ENCODE measurements around the gene EVC. TPM values are rescaled to one million over a fixed set of nuclear protein-coding genes. Genes with fewer than 3 reads are reported as not detected.

Gene EVC
- total RNA-seq, 1 donor: 69.1 TPM

- Histone ChIP-seq H3K27ac (ENCODE audit: low read depth, low read length) (no peak overlapping the region), H3K27me3 (ENCODE audit: insufficient read depth, low read length) (no peaks in the 10 kb centered on the region), H4K20me1 (ENCODE audit: insufficient read depth, low read length) (peaks cover 5% of the 10 kb centered on the region), H3K79me2 (ENCODE audit: insufficient read depth, low read length) (no peaks in the 10 kb centered on the region), H3K36me3 (ENCODE audit: insufficient read depth, low read length) (peaks cover 71% of the 10 kb centered on the region), H3K4me2 (ENCODE audit: insufficient read depth, low read length) (no peak overlapping the region), H3K9me3 (ENCODE audit: low read depth, low read length) (no peaks in the 10 kb centered on the region), H2AFZ (ENCODE audit: low read length) (no peak overlapping the region), H3K4me3 (ENCODE audit: insufficient read depth, low read length) (no peak overlapping the region), H3K4me1 (ENCODE audit: insufficient read depth, low read length) (no peaks in the 10 kb centered on the region)
- TF ChIP-seq, protein P1, sequence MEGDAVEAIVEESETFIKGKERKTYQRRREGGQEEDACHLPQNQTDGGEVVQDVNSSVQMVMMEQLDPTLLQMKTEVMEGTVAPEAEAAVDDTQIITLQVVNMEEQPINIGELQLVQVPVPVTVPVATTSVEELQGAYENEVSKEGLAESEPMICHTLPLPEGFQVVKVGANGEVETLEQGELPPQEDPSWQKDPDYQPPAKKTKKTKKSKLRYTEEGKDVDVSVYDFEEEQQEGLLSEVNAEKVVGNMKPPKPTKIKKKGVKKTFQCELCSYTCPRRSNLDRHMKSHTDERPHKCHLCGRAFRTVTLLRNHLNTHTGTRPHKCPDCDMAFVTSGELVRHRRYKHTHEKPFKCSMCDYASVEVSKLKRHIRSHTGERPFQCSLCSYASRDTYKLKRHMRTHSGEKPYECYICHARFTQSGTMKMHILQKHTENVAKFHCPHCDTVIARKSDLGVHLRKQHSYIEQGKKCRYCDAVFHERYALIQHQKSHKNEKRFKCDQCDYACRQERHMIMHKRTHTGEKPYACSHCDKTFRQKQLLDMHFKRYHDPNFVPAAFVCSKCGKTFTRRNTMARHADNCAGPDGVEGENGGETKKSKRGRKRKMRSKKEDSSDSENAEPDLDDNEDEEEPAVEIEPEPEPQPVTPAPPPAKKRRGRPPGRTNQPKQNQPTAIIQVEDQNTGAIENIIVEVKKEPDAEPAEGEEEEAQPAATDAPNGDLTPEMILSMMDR (IDR thresholded peaks at IDR 0.05; ENCODE audit: extremely low read depth, low read depth, low read length): no peak
- no peak for DNase-seq (ENCODE audit: insufficient read length, low spot score, missing footprints)
Observed at GRCh38 chr4:5685296-5685695, 25.7 kb upstream of the EVC start.

DNA sequence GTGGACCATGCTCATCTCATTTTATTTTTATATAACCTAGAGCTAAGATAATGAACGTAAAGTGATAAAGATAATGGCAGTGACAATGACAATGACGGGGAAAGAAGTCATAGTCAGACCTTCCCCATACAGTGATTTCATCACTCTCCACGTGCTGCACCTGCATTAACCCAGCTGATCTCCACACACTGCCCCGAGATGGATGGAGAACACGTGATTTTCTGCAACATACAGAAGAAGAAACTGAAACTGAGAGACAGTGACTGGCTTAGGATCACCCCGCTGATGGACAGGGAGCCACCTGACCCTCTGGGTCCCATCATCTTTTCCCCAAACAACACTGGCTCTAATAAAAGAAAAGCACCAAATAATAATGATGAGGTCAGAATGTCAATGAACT is 24.7 kb upstream of the EVC start:
- H2AFZ ChIP-seq (ENCODE audit: low read length): no peak overlapping the region
- H3K36me3 ChIP-seq (ENCODE audit: insufficient read depth, low read length): peaks cover 69% of the 10 kb centered on the region

DNA sequence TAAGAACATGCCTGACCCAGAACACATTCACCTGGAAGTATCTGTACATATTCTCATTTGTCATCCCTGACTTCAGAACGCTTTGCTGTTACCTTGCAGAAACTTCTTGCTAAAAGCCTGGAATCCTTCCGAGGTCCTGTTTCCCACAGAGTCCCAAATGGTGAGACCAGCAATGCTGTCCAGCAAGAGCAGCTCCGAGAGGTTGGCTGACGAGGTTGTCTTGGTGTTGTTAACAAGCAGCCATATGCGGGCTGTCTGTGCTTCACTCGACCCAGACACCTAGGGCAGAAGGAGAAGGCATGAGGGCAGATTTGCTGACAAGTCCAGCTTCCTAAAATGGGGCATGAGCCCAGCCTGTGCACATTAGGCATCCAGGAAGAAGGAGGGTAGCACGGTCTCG is 21.9 kb upstream of the EVC start:
- no peak overlapping the region for H3K27ac ChIP-seq (ENCODE audit: low read depth, low read length)
- no peaks in the 10 kb centered on the region for H3K27me3 ChIP-seq (ENCODE audit: insufficient read depth, low read length)
- H3K4me2 ChIP-seq (ENCODE audit: insufficient read depth, low read length): no peak overlapping the region
- H3K4me1 ChIP-seq (ENCODE audit: insufficient read depth, low read length): no peaks in the 10 kb centered on the region
- H3K4me3 ChIP-seq (ENCODE audit: insufficient read depth, low read length): no peak overlapping the region
- DNase-seq (ENCODE audit: insufficient read length, low spot score, missing footprints): no peak
- H3K9me3 ChIP-seq (ENCODE audit: low read depth, low read length): no peaks in the 10 kb centered on the region
- no peaks in the 10 kb centered on the region for H3K79me2 ChIP-seq (ENCODE audit: insufficient read depth, low read length)
- no peak overlapping the region for H2AFZ ChIP-seq (ENCODE audit: low read length)
- H4K20me1 ChIP-seq (ENCODE audit: insufficient read depth, low read length): peaks cover 5% of the 10 kb centered on the region
- H3K36me3 ChIP-seq (ENCODE audit: insufficient read depth, low read length): peaks cover 80% of the 10 kb centered on the region
- TF ChIP-seq, protein P1 (IDR thresholded peaks at IDR 0.05; ENCODE audit: extremely low read depth, low read depth, low read length): no peak

More for the DNA sequence above, 24.7 kb upstream of the EVC start:
- peaks cover 5% of the 10 kb centered on the region for H4K20me1 ChIP-seq (ENCODE audit: insufficient read depth, low read length)
- no peaks in the 10 kb centered on the region for H3K79me2 ChIP-seq (ENCODE audit: insufficient read depth, low read length)
- H3K4me3 ChIP-seq (ENCODE audit: insufficient read depth, low read length): no peak overlapping the region
- H3K27me3 ChIP-seq (ENCODE audit: insufficient read depth, low read length): no peaks in the 10 kb centered on the region
- H3K4me1 ChIP-seq (ENCODE audit: insufficient read depth, low read length): no peaks in the 10 kb centered on the region
- no peak overlapping the region for H3K27ac ChIP-seq (ENCODE audit: low read depth, low read length)
- no peak for DNase-seq (ENCODE audit: insufficient read length, low spot score, missing footprints)
- H3K4me2 ChIP-seq (ENCODE audit: insufficient read depth, low read length): no peak overlapping the region
- TF ChIP-seq, protein P1 (IDR thresholded peaks at IDR 0.05; ENCODE audit: extremely low read depth, low read depth, low read length): no peak
- H3K9me3 ChIP-seq (ENCODE audit: low read depth, low read length): no peaks in the 10 kb centered on the region

DNA sequence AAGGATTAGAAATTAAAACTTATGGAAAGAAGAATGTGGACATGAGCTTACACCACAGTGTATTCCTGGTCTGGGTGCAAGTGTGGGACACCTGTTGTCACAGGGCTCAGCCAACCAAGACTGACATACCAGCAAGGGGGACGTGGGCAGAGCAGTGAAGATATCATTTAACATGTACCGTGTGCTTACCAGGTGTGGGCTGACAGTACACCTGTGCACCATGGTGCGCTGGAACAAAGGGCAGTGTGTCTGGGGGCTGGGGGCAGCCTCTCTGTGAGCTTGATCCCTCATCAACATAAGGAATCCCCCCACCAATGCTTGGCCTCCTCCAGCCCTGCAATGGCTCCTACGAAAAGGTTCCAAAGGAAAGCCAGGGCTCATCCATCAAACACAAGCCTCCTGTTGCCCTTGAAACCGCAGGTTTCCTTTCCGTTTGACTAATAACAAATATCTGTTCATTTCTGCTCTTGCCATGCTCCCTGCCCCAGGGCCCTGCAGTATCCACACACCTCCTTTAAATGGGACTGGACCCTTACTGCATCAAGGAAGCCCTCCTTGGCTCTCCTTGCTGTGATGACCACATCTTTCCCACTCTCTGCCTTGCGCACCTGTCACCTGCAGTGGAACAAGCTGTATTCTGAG is 19.4 kb upstream of the EVC start:
- no peaks in the 10 kb centered on the region for H3K4me1 ChIP-seq (ENCODE audit: insufficient read depth, low read length)
- no peaks in the 10 kb centered on the region for H3K79me2 ChIP-seq (ENCODE audit: insufficient read depth, low read length)
- no peak overlapping the region for H3K4me2 ChIP-seq (ENCODE audit: insufficient read depth, low read length)
- no peak overlapping the region for H3K27ac ChIP-seq (ENCODE audit: low read depth, low read length)
- H3K36me3 ChIP-seq (ENCODE audit: insufficient read depth, low read length): peaks cover 74% of the 10 kb centered on the region
- TF ChIP-seq, protein P1 (IDR thresholded peaks at IDR 0.05; ENCODE audit: extremely low read depth, low read depth, low read length): no peak
- no peak overlapping the region for H3K4me3 ChIP-seq (ENCODE audit: insufficient read depth, low read length)
- no peaks in the 10 kb centered on the region for H3K27me3 ChIP-seq (ENCODE audit: insufficient read depth, low read length)
- no peak overlapping the region for H2AFZ ChIP-seq (ENCODE audit: low read length)
- no peaks in the 10 kb centered on the region for H3K9me3 ChIP-seq (ENCODE audit: low read depth, low read length)
- no peak for DNase-seq (ENCODE audit: insufficient read length, low spot score, missing footprints)
- peaks cover 5% of the 10 kb centered on the region for H4K20me1 ChIP-seq (ENCODE audit: insufficient read depth, low read length)
